ENCODE measurements around the gene WNT6. TPM values are rescaled to one million over a fixed set of nuclear protein-coding genes. Genes with fewer than 3 reads are reported as not detected.

WNT6 gene
- total RNA-seq, 2 donors from 2014 or later, result 8.0 to 56.5 TPM

GRCh38 chr2:218813771-218814460, 45.7 kb upstream of the WNT6 start:
- DNase-seq (ENCODE audit: low spot score), result no peak
- no peak overlapping the region for H3K27ac ChIP-seq
- intact Hi-C loops (cut with DNase I), result no loop called here
- H3K9me3 ChIP-seq, result no peaks in the 10 kb centered on the region
- no peaks in the 10 kb centered on the region for H3K27me3 ChIP-seq (replicated peaks; ENCODE audit: insufficient read depth)
- H3K36me3 ChIP-seq, result peaks cover 5 to 12% of the 10 kb centered on the region in 2 donors
- whole genome bisulfite sequencing, result 85% methylated on average over 11 of the region's 11 CpGs
- H3K4me1 ChIP-seq (replicated peaks), result no peaks in the 10 kb centered on the region
- TF ChIP-seq POLR2AphosphoS5 (IDR thresholded peaks at IDR 0.05) (no peak), CTCF (IDR thresholded peaks at IDR 0.05) (no peak), POLR2A (IDR thresholded peaks at IDR 0.05) (no peak)
- no peak overlapping the region for H3K4me3 ChIP-seq

DNA sequence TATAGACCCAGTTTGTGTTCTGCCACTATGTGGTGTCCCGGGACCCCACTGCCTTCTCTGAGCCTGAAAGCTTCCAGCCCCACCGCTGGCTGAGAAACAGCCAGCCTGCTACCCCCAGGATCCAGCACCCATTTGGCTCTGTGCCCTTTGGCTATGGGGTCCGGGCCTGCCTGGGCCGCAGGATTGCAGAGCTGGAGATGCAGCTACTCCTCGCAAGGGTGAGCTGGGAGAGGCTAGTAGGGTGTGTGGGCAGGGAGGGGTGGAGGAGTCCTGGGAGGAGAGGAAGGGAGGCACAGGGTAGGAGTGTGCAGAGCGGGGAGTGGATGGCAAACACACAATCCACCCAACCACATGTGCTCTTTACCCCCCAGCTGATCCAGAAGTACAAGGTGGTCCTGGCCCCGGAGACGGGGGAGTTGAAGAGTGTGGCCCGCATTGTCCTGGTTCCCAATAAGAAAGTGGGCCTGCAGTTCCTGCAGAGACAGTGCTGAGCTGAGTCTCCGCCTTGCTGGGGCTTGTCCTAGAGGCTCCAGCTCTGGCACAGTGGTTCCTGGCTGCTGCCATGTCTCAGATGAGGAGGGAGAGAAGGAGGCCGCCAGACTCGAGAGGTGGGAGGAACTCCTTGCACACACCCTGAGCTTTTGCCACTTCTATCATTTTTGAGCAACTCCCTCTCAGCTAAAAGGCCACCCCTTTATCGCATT, 44.9 kb upstream of the WNT6 start:
- Histone ChIP-seq H3K9me3 (no peaks in the 10 kb centered on the region), H3K27me3 (replicated peaks; ENCODE audit: insufficient read depth) (no peaks in the 10 kb centered on the region), H3K4me1 (replicated peaks) (no peaks in the 10 kb centered on the region), H3K27ac (no peak overlapping the region), H3K4me3 (no peak overlapping the region), H3K36me3 (peaks cover 5 to 12% of the 10 kb centered on the region in 2 donors)
- TF ChIP-seq CTCF (IDR thresholded peaks at IDR 0.05) (no peak), POLR2A (IDR thresholded peaks at IDR 0.05) (no peak), POLR2AphosphoS5 (IDR thresholded peaks at IDR 0.05) (no peak)
- DNase-seq (ENCODE audit: low spot score), result no peak
- WGBS, result 81% methylated on average over 13 of the region's 13 CpGs
- intact Hi-C loops (cut with DNase I), result no loop called here

- no peak overlapping the region for H3K4me3 ChIP-seq
- no peaks in the 10 kb centered on the region for H3K9me3 ChIP-seq
- no peak overlapping the region for H3K27ac ChIP-seq
- no peaks in the 10 kb centered on the region for H3K4me1 ChIP-seq (replicated peaks)
- H3K27me3 ChIP-seq (replicated peaks; ENCODE audit: insufficient read depth), result no peaks in the 10 kb centered on the region
- no peak for TF ChIP-seq POLR2A (IDR thresholded peaks at IDR 0.05)
- TF ChIP-seq POLR2AphosphoS5 (IDR thresholded peaks at IDR 0.05), result no peak
- TF ChIP-seq CTCF (IDR thresholded peaks at IDR 0.05), result no peak
- intact Hi-C loops (cut with DNase I), result no loop called here
- H3K36me3 ChIP-seq, result peaks cover 5 to 12% of the 10 kb centered on the region in 2 donors
- DNase-seq (ENCODE audit: low spot score), result no peak
- 87% methylated on average over 5 of the region's 5 CpGs for WGBS
Observed at GRCh38 chr2:218815244-218815637, 44.4 kb upstream of the WNT6 start.

GRCh38 chr2:218815649-218816048, 44.0 kb upstream of the WNT6 start:
- H3K4me1 ChIP-seq (replicated peaks), result no peaks in the 10 kb centered on the region
- no peaks in the 10 kb centered on the region for H3K27me3 ChIP-seq (replicated peaks; ENCODE audit: insufficient read depth)
- TF ChIP-seq POLR2A (IDR thresholded peaks at IDR 0.05) (no peak), CTCF (IDR thresholded peaks at IDR 0.05) (no peak), POLR2AphosphoS5 (IDR thresholded peaks at IDR 0.05) (no peak)
- H3K27ac ChIP-seq, result no peak overlapping the region
- 96% methylated on average over 4 of the region's 4 CpGs for WGBS
- intact Hi-C loops (cut with DNase I), result no loop called here
- no peak overlapping the region for H3K4me3 ChIP-seq
- no peaks in the 10 kb centered on the region for H3K9me3 ChIP-seq
- no peak for DNase-seq (ENCODE audit: low spot score)
- H3K36me3 ChIP-seq, result peaks cover 5 to 12% of the 10 kb centered on the region in 2 donors

All from prostate gland (tissue), 2 donors.